PFSK-1 (cell line): ENCODE measurements around the gene VCL.

Experiments
- FOXP2 ChIP-seq: optimal IDR thresholded peaks from 2 replicates; pipeline ENCODE3; 2011; ENCODE audit warnings: borderline replicate concordance, control low read depth, inconsistent platforms; ENCODE audit not compliant: insufficient read depth; ENCODE audit errors: extremely low read length, extremely low read depth
- POLR2AphosphoS5 ChIP-seq: IDR thresholded peaks from 2 replicates; pipeline ENCODE4 v1.6.1; 2012; ENCODE audit warnings: low read depth, mild to moderate bottlenecking, control low read depth, low read length, moderate library complexity
- SIN3A ChIP-seq: IDR thresholded peaks from 2 replicates; pipeline ENCODE4 v1.6.1; 2012; ENCODE audit warnings: mild to moderate bottlenecking, low read length, moderate library complexity, borderline replicate concordance; ENCODE audit not compliant: insufficient read depth
- TAF1 ChIP-seq: IDR thresholded peaks from 2 replicates; pipeline ENCODE4 v1.6.1; 2012; ENCODE audit warnings: low read length, control low read depth, borderline replicate concordance; ENCODE audit not compliant: insufficient read depth
- TF ChIP-seq, protein P1 (sequence below), 2 experiments: IDR thresholded peaks; 2 replicates each; pipeline versions ENCODE4 v1.6.1 to v1.8.0; 2011 to 2012; ENCODE audit warnings: low read depth in 2 of 2, low read length in 2 of 2, control low read depth in 1 of 2, inconsistent platforms in 1 of 2, mild to moderate bottlenecking in 1 of 2, moderate library complexity in 1 of 2; ENCODE audit not compliant: insufficient read depth in 1 of 2

The VCL gene

DNA sequence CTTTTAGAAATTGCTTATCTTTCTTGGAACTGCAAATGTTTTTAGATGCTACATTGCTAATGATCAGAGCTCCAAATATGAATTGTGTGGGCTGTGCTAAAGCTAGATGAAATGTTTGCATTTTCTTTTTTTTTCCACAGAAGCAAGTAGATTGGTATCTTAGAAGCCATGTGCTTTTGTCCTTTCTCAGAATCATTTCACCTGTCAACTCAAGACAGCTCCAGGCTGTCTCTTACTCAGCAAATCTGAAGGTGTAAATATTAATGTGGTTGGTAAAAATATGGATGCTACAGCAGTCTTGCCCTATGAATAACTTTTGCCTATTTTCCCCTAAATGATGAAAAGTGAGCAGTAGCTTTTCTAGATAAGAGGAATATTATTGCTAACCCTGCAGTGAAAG is 111.5 kb downstream of the VCL start:
- TF ChIP-seq TAF1 (no peak), SIN3A (no peak), FOXP2 (no peak), POLR2AphosphoS5 (no peak)
- TF ChIP-seq, protein P1, sequence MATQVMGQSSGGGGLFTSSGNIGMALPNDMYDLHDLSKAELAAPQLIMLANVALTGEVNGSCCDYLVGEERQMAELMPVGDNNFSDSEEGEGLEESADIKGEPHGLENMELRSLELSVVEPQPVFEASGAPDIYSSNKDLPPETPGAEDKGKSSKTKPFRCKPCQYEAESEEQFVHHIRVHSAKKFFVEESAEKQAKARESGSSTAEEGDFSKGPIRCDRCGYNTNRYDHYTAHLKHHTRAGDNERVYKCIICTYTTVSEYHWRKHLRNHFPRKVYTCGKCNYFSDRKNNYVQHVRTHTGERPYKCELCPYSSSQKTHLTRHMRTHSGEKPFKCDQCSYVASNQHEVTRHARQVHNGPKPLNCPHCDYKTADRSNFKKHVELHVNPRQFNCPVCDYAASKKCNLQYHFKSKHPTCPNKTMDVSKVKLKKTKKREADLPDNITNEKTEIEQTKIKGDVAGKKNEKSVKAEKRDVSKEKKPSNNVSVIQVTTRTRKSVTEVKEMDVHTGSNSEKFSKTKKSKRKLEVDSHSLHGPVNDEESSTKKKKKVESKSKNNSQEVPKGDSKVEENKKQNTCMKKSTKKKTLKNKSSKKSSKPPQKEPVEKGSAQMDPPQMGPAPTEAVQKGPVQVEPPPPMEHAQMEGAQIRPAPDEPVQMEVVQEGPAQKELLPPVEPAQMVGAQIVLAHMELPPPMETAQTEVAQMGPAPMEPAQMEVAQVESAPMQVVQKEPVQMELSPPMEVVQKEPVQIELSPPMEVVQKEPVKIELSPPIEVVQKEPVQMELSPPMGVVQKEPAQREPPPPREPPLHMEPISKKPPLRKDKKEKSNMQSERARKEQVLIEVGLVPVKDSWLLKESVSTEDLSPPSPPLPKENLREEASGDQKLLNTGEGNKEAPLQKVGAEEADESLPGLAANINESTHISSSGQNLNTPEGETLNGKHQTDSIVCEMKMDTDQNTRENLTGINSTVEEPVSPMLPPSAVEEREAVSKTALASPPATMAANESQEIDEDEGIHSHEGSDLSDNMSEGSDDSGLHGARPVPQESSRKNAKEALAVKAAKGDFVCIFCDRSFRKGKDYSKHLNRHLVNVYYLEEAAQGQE (IDR thresholded peaks at IDR 0.05; ENCODE audit: insufficient read depth in 1 of 2, low read depth in 2 of 2, low read length in 2 of 2), result no peak

DNA sequence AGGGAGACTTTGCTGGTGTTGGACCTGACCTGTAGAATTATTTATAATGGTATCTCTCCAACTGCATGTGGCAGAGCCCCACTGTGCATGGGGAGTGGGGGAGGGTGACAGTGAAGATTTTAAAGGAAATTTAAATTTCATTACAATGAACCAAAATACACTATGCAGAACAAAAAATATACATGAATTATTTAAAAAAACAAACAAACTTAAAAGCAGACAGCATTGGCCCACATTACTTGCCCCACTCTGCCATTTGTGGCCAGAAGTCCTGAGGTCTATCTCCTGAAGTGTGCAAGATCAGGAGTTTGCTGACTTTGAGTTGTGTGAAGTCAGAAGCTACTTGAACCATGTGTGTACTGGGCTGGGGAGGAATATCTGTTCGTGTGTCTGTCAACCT is 112.2 kb downstream of the VCL start:
- no peak for TF ChIP-seq TAF1

DNA sequence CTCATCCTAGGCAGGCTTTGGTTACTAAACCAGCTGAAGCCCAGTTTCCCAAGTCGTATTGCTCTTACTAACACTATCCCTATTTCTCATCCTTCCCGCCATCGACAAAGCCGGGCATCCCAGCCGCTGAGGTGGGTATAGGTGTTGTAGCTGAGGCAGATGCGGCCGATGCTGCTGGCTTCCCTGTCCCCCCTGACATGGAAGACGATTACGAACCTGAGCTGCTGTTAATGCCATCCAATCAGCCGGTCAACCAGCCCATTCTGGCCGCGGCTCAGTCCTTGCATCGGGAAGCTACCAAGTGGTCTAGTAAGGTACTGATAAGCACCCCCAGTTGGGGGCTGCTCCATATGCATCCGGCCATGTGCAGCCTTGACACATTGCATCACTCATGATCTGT is 113.9 kb downstream of the VCL start:
- TF ChIP-seq POLR2AphosphoS5 (no peak), SIN3A (no peak), FOXP2 (no peak), TAF1 (no peak)
- TF ChIP-seq, protein P1 (IDR thresholded peaks at IDR 0.05; ENCODE audit: insufficient read depth in 1 of 2, low read depth in 2 of 2, low read length in 2 of 2), result no peak

DNA sequence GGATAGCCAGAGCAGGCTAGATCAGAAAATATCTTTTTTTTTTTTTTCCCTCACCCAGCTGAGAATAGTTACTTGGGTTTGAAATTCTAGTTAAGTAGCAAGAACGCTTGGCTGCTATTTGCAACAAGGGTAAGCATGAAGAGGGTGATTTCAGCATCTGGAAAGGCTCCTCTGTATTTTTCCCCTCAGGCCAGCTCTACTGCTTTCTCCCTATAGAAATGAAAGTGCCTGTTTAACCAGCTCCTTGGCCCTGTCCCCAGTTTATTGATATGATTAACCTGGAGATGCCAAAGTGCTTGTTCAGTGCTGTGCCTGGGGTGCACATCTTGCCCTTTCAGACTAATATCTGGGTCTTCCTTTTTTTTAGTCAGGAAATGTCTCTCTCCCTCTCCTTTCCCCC is 115.6 kb downstream of the VCL start:
- TF ChIP-seq, protein P1 (IDR thresholded peaks at IDR 0.05; ENCODE audit: insufficient read depth in 1 of 2, low read depth in 2 of 2, low read length in 2 of 2), result no peak
- no peak for TF ChIP-seq SIN3A
- TF ChIP-seq FOXP2, result no peak
- TF ChIP-seq POLR2AphosphoS5, result no peak
- no peak for TF ChIP-seq TAF1

DNA sequence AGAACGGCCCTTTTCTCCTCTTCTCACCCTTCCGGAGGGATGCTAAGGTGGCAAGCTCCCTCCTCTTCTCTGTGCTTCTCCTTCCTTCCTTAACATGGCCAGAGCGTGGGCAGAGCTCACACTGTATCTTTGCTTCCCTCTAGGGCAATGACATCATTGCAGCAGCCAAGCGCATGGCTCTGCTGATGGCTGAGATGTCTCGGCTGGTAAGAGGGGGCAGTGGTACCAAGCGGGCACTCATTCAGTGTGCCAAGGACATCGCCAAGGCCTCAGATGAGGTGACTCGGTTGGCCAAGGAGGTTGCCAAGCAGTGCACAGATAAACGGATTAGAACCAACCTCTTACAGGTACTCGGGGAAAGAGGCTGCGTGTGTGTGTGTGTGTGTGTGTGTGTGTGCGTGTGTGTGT is 116.1 kb downstream of the VCL start:
- TF ChIP-seq TAF1, result no peak
- no peak for TF ChIP-seq FOXP2
- TF ChIP-seq, protein P1 (IDR thresholded peaks at IDR 0.05; ENCODE audit: insufficient read depth in 1 of 2, low read depth in 2 of 2, low read length in 2 of 2), result no peak
- no peak for TF ChIP-seq SIN3A
- no peak for TF ChIP-seq POLR2AphosphoS5
